Measurements from ENCODE around the gene CLECL1. TPM values are rescaled to one million over a fixed set of nuclear protein-coding genes. Genes with fewer than 3 reads are reported as not detected.

CLECL1 gene
- polyA plus RNA-seq, 1 of the 3 experiments (the other 2 are of a cell fraction) = not detected

GRCh38 chr12:9727813-9728212 lies 5.1 kb downstream of the CLECL1 start (continued):
- TF ChIP-seq REST (IDR thresholded peaks at IDR 0.05; ENCODE audit: low read depth, low read length) = no peak
- TF ChIP-seq FOXJ3 (CRISPR knock-in tag; IDR thresholded peaks at IDR 0.05) = no peak

GRCh38 chr12:9725213-9725870 lies 7.6 kb downstream of the CLECL1 start:
- Histone ChIP-seq H3K27ac (ENCODE audit: low read depth in 2 of 2, low read length in 1 of 2) (no peak overlapping the region), H3K4me2 (no peak overlapping the region), H3K9me2 (no peaks in the 10 kb centered on the region), H3K27me3 (ENCODE audit: insufficient read depth) (peaks cover 9% of the 10 kb centered on the region; the same call in 1 of the 2 replicates), H3K36me3 (replicated peaks in 1 of 2; ENCODE audit: control insufficient read depth in 1 of 2, insufficient read depth in 2 of 2, low read length in 1 of 2) (no peaks in the 10 kb centered on the region), H3K9me3 (no peaks in the 10 kb centered on the region), H2AFZ (ENCODE audit: low read depth) (no peak overlapping the region), H3K4me1 (ENCODE audit: control insufficient read depth in 1 of 2, insufficient read depth in 2 of 2, low read depth in 1 of 2, low read length in 1 of 2) (no peaks in the 10 kb centered on the region), H4K20me1 (ENCODE audit: insufficient read depth) (no peaks in the 10 kb centered on the region), H3K4me3 (ENCODE audit: low read depth in 2 of 2, low read length in 1 of 2) (no peak overlapping the region), H3K9ac (no peak overlapping the region), H3F3A (replicated peaks; ENCODE audit: insufficient read depth) (no peaks in the 10 kb centered on the region), H3K79me2 (ENCODE audit: insufficient read depth) (no peaks in the 10 kb centered on the region)
- ChIA-PET CTCF (interaction anchor here (0.9 to 2.1 kb wide), 4 partner anchors 17 to 91 kb away, joined by 3 to 10 read pairs (median 3); no protein-coding TSS in a partner anchor), POLR2A (no interaction called here)
- no peak for DNase-seq
- TF ChIP-seq JUND (IDR thresholded peaks at IDR 0.05) (no peak), REST (IDR thresholded peaks at IDR 0.05; ENCODE audit: low read depth, low read length) (no peak), RFX5 (IDR thresholded peaks at IDR 0.05; ENCODE audit: low read length) (no peak), FOXJ3 (CRISPR knock-in tag; IDR thresholded peaks at IDR 0.05) (no peak)
- WGBS (ENCODE audit: low lambda C conversion rate) = 8% methylated on average over 2 of the region's 2 CpGs

GRCh38 chr12:9724023-9724422 lies 8.9 kb downstream of the CLECL1 start:
- ChIA-PET POLR2A (no interaction called here), CTCF (interaction anchor here (2.1 kb wide), 1 partner anchor 16 kb away, joined by 10 read pairs; no protein-coding TSS in a partner anchor)
- Histone ChIP-seq H3K4me1 (ENCODE audit: control insufficient read depth in 1 of 2, insufficient read depth in 2 of 2, low read depth in 1 of 2, low read length in 1 of 2) (no peaks in the 10 kb centered on the region), H3K9me3 (no peaks in the 10 kb centered on the region), H3K79me2 (ENCODE audit: insufficient read depth) (no peaks in the 10 kb centered on the region), H3K9me2 (no peaks in the 10 kb centered on the region), H3K36me3 (replicated peaks in 1 of 2; ENCODE audit: control insufficient read depth in 1 of 2, insufficient read depth in 2 of 2, low read length in 1 of 2) (no peaks in the 10 kb centered on the region), H4K20me1 (ENCODE audit: insufficient read depth) (no peaks in the 10 kb centered on the region), H2AFZ (ENCODE audit: low read depth) (no peak overlapping the region), H3F3A (replicated peaks; ENCODE audit: insufficient read depth) (no peaks in the 10 kb centered on the region), H3K4me3 (ENCODE audit: low read depth in 2 of 2, low read length in 1 of 2) (no peak overlapping the region), H3K27ac (ENCODE audit: low read depth in 2 of 2, low read length in 1 of 2) (no peak overlapping the region), H3K4me2 (no peak overlapping the region), H3K27me3 (ENCODE audit: insufficient read depth) (peaks cover 7% of the 10 kb centered on the region; the same call in 1 of the 2 replicates), H3K9ac (no peak overlapping the region)
- WGBS (ENCODE audit: low lambda C conversion rate) = 11% methylated on average over 1 of the region's 1 CpG
- DNase-seq = no peak
- TF ChIP-seq SMC3 (IDR thresholded peaks at IDR 0.05; ENCODE audit: low read depth, low read length) (no peak), YY1 (IDR thresholded peaks at IDR 0.05; ENCODE audit: low read depth) (no peak), MXI1 (IDR thresholded peaks at IDR 0.05; ENCODE audit: low read depth, low read length) (no peak), TAF1 (IDR thresholded peaks at IDR 0.05; ENCODE audit: borderline replicate concordance, low read depth, low read length) (no peak), RFX5 (IDR thresholded peaks at IDR 0.05; ENCODE audit: low read length) (no peak), FOSL2 (IDR thresholded peaks at IDR 0.05; ENCODE audit: borderline replicate concordance, low read depth) (no peak), ELF1 (IDR thresholded peaks at IDR 0.05) (no peak), PBX3 (IDR thresholded peaks at IDR 0.05) (no peak), CTCF (IDR thresholded peaks at IDR 0.05) (no peak), FOXJ3 (CRISPR knock-in tag; IDR thresholded peaks at IDR 0.05) (no peak), SIN3A (IDR thresholded peaks at IDR 0.05; ENCODE audit: borderline replicate concordance, low read depth, low read length) (no peak), RAD21 (IDR thresholded peaks at IDR 0.05; ENCODE audit: low read length) (no peak)

All from SK-N-SH (cell line).